Stimulated activated CD4-positive, alpha-beta T cell treated with anti-CD3 and anti-CD28 coated beads, Interleukin-2, amount 100 ng/mL, for 24 hours (primary cell): ENCODE results near the gene PCCA.

ENCODE experiments used
- DNase-seq, 2 donors: peaks; one replicate each; pipeline ENCODE4 v3.0.0-alpha.2; 2020

The PCCA gene

GRCh38 chr13:100532836-100533435 lies 444.0 kb downstream of the PCCA start:
- DNase-seq, result no peak

- no peak for DNase-seq
Measured at GRCh38 chr13:100533588-100534041, 444.7 kb downstream of the PCCA start.

GRCh38 chr13:100534147-100534843 lies 445.4 kb downstream of the PCCA start:
- no peak for DNase-seq

- no peak for DNase-seq
Measured at GRCh38 chr13:100534911-100535310, 446.0 kb downstream of the PCCA start.

GRCh38 chr13:100535426-100536135 lies 446.7 kb downstream of the PCCA start:
- DNase-seq, result no peak

- DNase-seq, result no peak
Measured at GRCh38 chr13:100536643-100537180, 447.8 kb downstream of the PCCA start.

GRCh38 chr13:100537486-100537885 lies 448.6 kb downstream of the PCCA start:
- DNase-seq, result no peak

- no peak for DNase-seq
Measured at GRCh38 chr13:100537951-100538462, 449.1 kb downstream of the PCCA start.

- no peak for DNase-seq
Measured at GRCh38 chr13:100540621-100541020, 451.7 kb downstream of the PCCA start.

GRCh38 chr13:100541897-100542825 lies 453.3 kb downstream of the PCCA start:
- DNase-seq, result no peak

GRCh38 chr13:100542826-100543156 lies 453.9 kb downstream of the PCCA start:
- DNase-seq, result no peak

GRCh38 chr13:100543872-100544602 lies 455.1 kb downstream of the PCCA start:
- DNase-seq, result no peak

- no peak for DNase-seq
Measured at GRCh38 chr13:100544866-100545683, 456.2 kb downstream of the PCCA start.

GRCh38 chr13:100545684-100546061 lies 456.8 kb downstream of the PCCA start:
- no peak for DNase-seq

GRCh38 chr13:100546713-100547405 lies 458.0 kb downstream of the PCCA start:
- no peak for DNase-seq

GRCh38 chr13:100547791-100548201 lies 458.9 kb downstream of the PCCA start:
- DNase-seq, result no peak

- no peak for DNase-seq
Measured at GRCh38 chr13:100549316-100549715, 460.4 kb downstream of the PCCA start.

GRCh38 chr13:100552755-100553154 lies 463.9 kb downstream of the PCCA start:
- DNase-seq, result no peak

GRCh38 chr13:100559886-100560285 lies 471.0 kb downstream of the PCCA start:
- DNase-seq, result no peak

GRCh38 chr13:100560498-100561157 lies 471.7 kb downstream of the PCCA start:
- no peak for DNase-seq
